ENCODE measurements around the gene USH2A.

GRCh38 chr1:216194721-216195120, 228.5 kb downstream of the USH2A start:
- TF ChIP-seq, protein P1, sequence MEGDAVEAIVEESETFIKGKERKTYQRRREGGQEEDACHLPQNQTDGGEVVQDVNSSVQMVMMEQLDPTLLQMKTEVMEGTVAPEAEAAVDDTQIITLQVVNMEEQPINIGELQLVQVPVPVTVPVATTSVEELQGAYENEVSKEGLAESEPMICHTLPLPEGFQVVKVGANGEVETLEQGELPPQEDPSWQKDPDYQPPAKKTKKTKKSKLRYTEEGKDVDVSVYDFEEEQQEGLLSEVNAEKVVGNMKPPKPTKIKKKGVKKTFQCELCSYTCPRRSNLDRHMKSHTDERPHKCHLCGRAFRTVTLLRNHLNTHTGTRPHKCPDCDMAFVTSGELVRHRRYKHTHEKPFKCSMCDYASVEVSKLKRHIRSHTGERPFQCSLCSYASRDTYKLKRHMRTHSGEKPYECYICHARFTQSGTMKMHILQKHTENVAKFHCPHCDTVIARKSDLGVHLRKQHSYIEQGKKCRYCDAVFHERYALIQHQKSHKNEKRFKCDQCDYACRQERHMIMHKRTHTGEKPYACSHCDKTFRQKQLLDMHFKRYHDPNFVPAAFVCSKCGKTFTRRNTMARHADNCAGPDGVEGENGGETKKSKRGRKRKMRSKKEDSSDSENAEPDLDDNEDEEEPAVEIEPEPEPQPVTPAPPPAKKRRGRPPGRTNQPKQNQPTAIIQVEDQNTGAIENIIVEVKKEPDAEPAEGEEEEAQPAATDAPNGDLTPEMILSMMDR (IDR thresholded peaks at IDR 0.05), result no peak
- no peak for TF ChIP-seq POLR2A (IDR thresholded peaks at IDR 0.05)

Data from testis (tissue), 2 donors.